Measurements from ENCODE around the gene NHSL2.
A peak's percentile ranks its signal among the peaks of the same experiment; 100 is the strongest.

The NHSL2 gene

GRCh38 chrX:72117636-72118210 lies 207.1 kb downstream of the NHSL2 start:
- DNase-seq: no peak

GRCh38 chrX:72120837-72121236 lies 210.2 kb downstream of the NHSL2 start:
- DNase-seq: peak; percentile 14

- DNase-seq: peak; percentile 71
Measured at GRCh38 chrX:72121383-72121782, 210.7 kb downstream of the NHSL2 start.

GRCh38 chrX:72122621-72123337 lies 212.1 kb downstream of the NHSL2 start:
- no peak for DNase-seq

- no peak for DNase-seq
Measured at GRCh38 chrX:72123471-72124185, 213.0 kb downstream of the NHSL2 start.

- DNase-seq: no peak
Measured at GRCh38 chrX:72124540-72125201, 214.0 kb downstream of the NHSL2 start.

- no peak for DNase-seq
Measured at GRCh38 chrX:72125331-72126047, 214.8 kb downstream of the NHSL2 start.

GRCh38 chrX:72126048-72126415 lies 215.4 kb downstream of the NHSL2 start:
- DNase-seq: no peak

- DNase-seq: peak; percentile 71
Measured at GRCh38 chrX:72126539-72127140, 216.0 kb downstream of the NHSL2 start.

GRCh38 chrX:72127332-72127731 lies 216.7 kb downstream of the NHSL2 start:
- DNase-seq: no peak

GRCh38 chrX:72128183-72128834 lies 217.7 kb downstream of the NHSL2 start:
- no peak for DNase-seq

- DNase-seq: peak; percentile 14
Measured at GRCh38 chrX:72128881-72129280, 218.2 kb downstream of the NHSL2 start.

- DNase-seq: no peak
Measured at GRCh38 chrX:72129661-72130060, 219.0 kb downstream of the NHSL2 start.

- no peak for DNase-seq
Measured at GRCh38 chrX:72130156-72130761, 219.6 kb downstream of the NHSL2 start.

- no peak for DNase-seq
Measured at GRCh38 chrX:72130762-72131250, 220.2 kb downstream of the NHSL2 start.

- DNase-seq: peak; percentile 35
Measured at GRCh38 chrX:72131317-72132294, 221.0 kb downstream of the NHSL2 start, which contains the start of gene RTL5. RTL5 (minus strand) TSS chrX:72131915.

- DNase-seq: no peak
Measured at GRCh38 chrX:72132456-72132855, 221.8 kb downstream of the NHSL2 start.

GRCh38 chrX:72133851-72134546 lies 223.4 kb downstream of the NHSL2 start:
- no peak for DNase-seq

GRCh38 chrX:72137846-72138495 lies 227.3 kb downstream of the NHSL2 start:
- no peak for DNase-seq
